Measurements from ENCODE around the gene RAB3C. TPM values are rescaled to one million over a fixed set of nuclear protein-coding genes. Genes with fewer than 3 reads are reported as not detected.

Gene RAB3C
- total RNA-seq, 1 donor from 2014 or later: 3.8 TPM

DNA sequence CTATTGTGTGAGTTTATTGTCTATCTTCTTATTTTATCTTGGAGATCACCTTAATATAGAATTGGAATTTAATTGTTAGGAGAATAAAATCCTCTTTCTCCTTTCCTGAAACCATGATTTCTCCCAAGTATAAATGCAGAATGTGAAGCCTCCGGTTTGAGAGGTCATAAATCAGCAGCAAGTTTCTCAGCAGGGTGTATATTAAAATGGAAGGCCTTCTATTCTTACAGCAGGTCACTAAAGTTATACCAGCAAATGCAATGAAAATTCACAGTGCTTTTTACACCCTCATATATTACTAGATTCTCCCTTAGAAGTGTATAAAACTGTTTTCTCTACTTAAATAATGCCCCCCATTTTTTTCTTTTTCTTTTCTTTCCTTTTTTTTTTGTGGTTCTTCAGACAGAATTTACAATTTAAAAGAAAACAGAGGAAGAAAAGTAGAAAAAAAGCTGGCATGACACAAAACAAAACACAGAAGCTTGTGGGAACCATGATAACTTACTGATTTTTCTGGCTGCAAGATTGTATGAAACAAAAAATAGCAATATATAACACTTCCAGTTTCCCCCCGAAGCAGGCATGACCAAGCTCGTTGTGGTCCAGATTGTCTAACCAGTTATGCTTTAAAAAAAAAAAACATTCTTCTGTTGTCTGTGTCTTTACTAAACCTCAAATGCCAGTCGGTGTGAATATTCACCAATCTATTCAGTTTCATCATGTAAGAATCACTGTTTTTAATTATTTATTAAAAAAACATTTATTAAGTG lies 211.2 kb downstream of the RAB3C start:
- peaks cover 2% of the 10 kb centered on the region for H3K27me3 Mint-ChIP-seq (ENCODE audit: insufficient read depth, low read depth)
- no peaks in the 10 kb centered on the region for H3K36me3 Mint-ChIP-seq
- Histone ChIP-seq H3K4me2 (no peak overlapping the region), H3K9ac (no peak overlapping the region), H3K4me1 (no peaks in the 10 kb centered on the region), H3K27ac (no peak overlapping the region), H4K20me1 (ENCODE audit: low read depth) (no peaks in the 10 kb centered on the region), H3K36me3 (no peaks in the 10 kb centered on the region), H3K9me3 (ENCODE audit: low read depth) (no peaks in the 10 kb centered on the region), H3K4me3 (no peak overlapping the region), H3K27me3 (no peaks in the 10 kb centered on the region), H3K79me2 (ENCODE audit: low read depth) (no peaks in the 10 kb centered on the region), H3F3A (ENCODE audit: low read depth) (no peaks in the 10 kb centered on the region), H2AFZ (replicated peaks) (no peak overlapping the region)
- H3K9me3 Mint-ChIP-seq: no peaks in the 10 kb centered on the region
- no peak overlapping the region for H3K27ac Mint-ChIP-seq
- TF ChIP-seq EZH2 (IDR thresholded peaks at IDR 0.05) (no peak), EZH2phosphoT487 (IDR thresholded peaks at IDR 0.05) (no peak), CTCF (IDR thresholded peaks at IDR 0.05) (no peak)
- H3K4me3 Mint-ChIP-seq: no peak overlapping the region
- no peak for DNase-seq (ENCODE audit: low spot score)
- peaks cover 17% of the 10 kb centered on the region for H3K4me1 Mint-ChIP-seq

GRCh38 chr5:58794875-58795274 lies 212.0 kb downstream of the RAB3C start:
- Histone ChIP-seq H3K9ac (no peak overlapping the region), H3K4me2 (no peak overlapping the region), H2AFZ (replicated peaks) (no peak overlapping the region), H3K27ac (no peak overlapping the region), H3K27me3 (no peaks in the 10 kb centered on the region), H3K79me2 (ENCODE audit: low read depth) (no peaks in the 10 kb centered on the region), H3K4me3 (no peak overlapping the region), H3K9me3 (ENCODE audit: low read depth) (no peaks in the 10 kb centered on the region), H4K20me1 (ENCODE audit: low read depth) (no peaks in the 10 kb centered on the region), H3K36me3 (no peaks in the 10 kb centered on the region), H3K4me1 (no peaks in the 10 kb centered on the region), H3F3A (ENCODE audit: low read depth) (no peaks in the 10 kb centered on the region)
- H3K36me3 Mint-ChIP-seq: no peaks in the 10 kb centered on the region
- no peak for TF ChIP-seq EZH2phosphoT487 (IDR thresholded peaks at IDR 0.05)
- no peak for TF ChIP-seq EZH2 (IDR thresholded peaks at IDR 0.05)
- TF ChIP-seq CTCF (IDR thresholded peaks at IDR 0.05): no peak
- no peak overlapping the region for H3K27ac Mint-ChIP-seq
- H3K9me3 Mint-ChIP-seq: no peaks in the 10 kb centered on the region
- peaks cover 21% of the 10 kb centered on the region for H3K4me1 Mint-ChIP-seq
- no peak overlapping the region for H3K4me3 Mint-ChIP-seq
- DNase-seq (ENCODE audit: low spot score): no peak
- H3K27me3 Mint-ChIP-seq (ENCODE audit: insufficient read depth, low read depth): peaks cover 2% of the 10 kb centered on the region

- no peak overlapping the region for H3K27ac ChIP-seq
- H3K4me3 ChIP-seq: no peak overlapping the region
- H3K4me2 ChIP-seq: no peak overlapping the region
- H3K36me3 ChIP-seq: no peaks in the 10 kb centered on the region
- no peaks in the 10 kb centered on the region for H3F3A ChIP-seq (ENCODE audit: low read depth)
- Mint-ChIP-seq H3K4me1 (peaks cover 25% of the 10 kb centered on the region), H3K27me3 (ENCODE audit: insufficient read depth, low read depth) (peaks cover 2% of the 10 kb centered on the region), H3K9me3 (no peaks in the 10 kb centered on the region), H3K4me3 (no peak overlapping the region), H3K27ac (no peak overlapping the region), H3K36me3 (no peaks in the 10 kb centered on the region)
- no peaks in the 10 kb centered on the region for H3K4me1 ChIP-seq
- no peak overlapping the region for H2AFZ ChIP-seq (replicated peaks)
- H3K27me3 ChIP-seq: no peaks in the 10 kb centered on the region
- no peaks in the 10 kb centered on the region for H3K79me2 ChIP-seq (ENCODE audit: low read depth)
- no peak overlapping the region for H3K9ac ChIP-seq
- H3K9me3 ChIP-seq (ENCODE audit: low read depth): no peaks in the 10 kb centered on the region
- no peak for DNase-seq (ENCODE audit: low spot score)
- H4K20me1 ChIP-seq (ENCODE audit: low read depth): no peaks in the 10 kb centered on the region
- TF ChIP-seq EZH2 (IDR thresholded peaks at IDR 0.05): no peak
- TF ChIP-seq CTCF (IDR thresholded peaks at IDR 0.05): no peak
- TF ChIP-seq EZH2phosphoT487 (IDR thresholded peaks at IDR 0.05): no peak
Measured at GRCh38 chr5:58795327-58795726, 212.5 kb downstream of the RAB3C start.

Measured in neural progenitor cell (in vitro differentiated cells).